Upper lobe of right lung (tissue), 1 donor: Measurements from ENCODE around the gene ZNF607. TPM values are rescaled to one million over a fixed set of nuclear protein-coding genes. Genes with fewer than 3 reads are reported as not detected.

ENCODE experiments used
- ATAC-seq: fragments of 200-7000 bp; cut with Tn5 transposase; one replicate; pipeline ENCODE4 v1.9.1; 2020; ENCODE audit warnings: mild to moderate bottlenecking, moderate library complexity
- DNase-seq: peaks from one replicate; pipeline ENCODE4 v3.0.0-alpha.2; 2020
- H3K27ac ChIP-seq: fragments of 200-600 bp; one replicate; pipeline ENCODE4 v1.8.0; 2022
- H3K27me3 ChIP-seq: fragments of 200-600 bp; one replicate; pipeline ENCODE4 v1.8.0; 2022; ENCODE audit warnings: mild to moderate bottlenecking
- H3K36me3 ChIP-seq: fragments of 200-600 bp; one replicate; pipeline ENCODE4 v1.8.0; 2022
- H3K4me1 ChIP-seq: fragments of 200-600 bp; one replicate; pipeline ENCODE4 v1.8.0; 2022
- H3K4me3 ChIP-seq: fragments of 200-600 bp; one replicate; pipeline ENCODE4 v1.8.0; 2022; ENCODE audit warnings: mild to moderate bottlenecking
- H3K9me3 ChIP-seq: fragments of 200-600 bp; one replicate; pipeline ENCODE4 v1.8.0; 2022
- CTCF ChIP-seq: fragments of 200-600 bp; IDR thresholded peaks from one replicate; pipeline ENCODE4 v1.8.0; 2022; ENCODE audit warnings: antibody characterized with exemption
- intact Hi-C: fragments of 100-400 bp; cut with DNase I; formaldehyde crosslinking; loops from one replicate; pipeline ENCODE4 v1.11.0; 2022
- total RNA-seq: library from RNA; stranded (reverse); fragmentation: NEBNext Ultra II Directional; extraction: Animal tissue kit (Norgen Biotek cat#: 25700); gene quantifications from one replicate; pipeline ENCODE4 v1.2.1, GENCODE V29; 2021
- donor health status: DM: no; HTN: yes; CAD: no; lungs with severe emphysema.

ZNF607 gene
- total RNA-seq, 1 donor from 2014 or later = 7.5 TPM

GRCh38 chr19:37718304-37718703, 1.3 kb downstream of the ZNF607 start:
- DNase-seq = no peak
- ATAC-seq = no peak
- H3K4me3 ChIP-seq = peak overlapping the region; percentile 94
- no peaks in the 10 kb centered on the region for H3K36me3 ChIP-seq
- no peaks in the 10 kb centered on the region for H3K9me3 ChIP-seq
- TF ChIP-seq CTCF = no peak
- H3K27ac ChIP-seq = no peak overlapping the region
- peaks cover 8% of the 10 kb centered on the region for H3K4me1 ChIP-seq
- intact Hi-C loops = no loop called here
- no peaks in the 10 kb centered on the region for H3K27me3 ChIP-seq

- no peaks in the 10 kb centered on the region for H3K27me3 ChIP-seq
- no peak for DNase-seq
- no peak overlapping the region for H3K27ac ChIP-seq
- TF ChIP-seq CTCF = no peak
- ATAC-seq = no peak
- no peaks in the 10 kb centered on the region for H3K36me3 ChIP-seq
- H3K9me3 ChIP-seq = no peaks in the 10 kb centered on the region
- intact Hi-C loops = no loop called here
- no peak overlapping the region for H3K4me3 ChIP-seq
- H3K4me1 ChIP-seq = peaks cover 8% of the 10 kb centered on the region
Measured at GRCh38 chr19:37716140-37716539, 3.4 kb downstream of the ZNF607 start.

- Histone ChIP-seq H3K36me3 (peaks cover 20% of the 10 kb centered on the region), H3K9me3 (no peaks in the 10 kb centered on the region), H3K27ac (no peak overlapping the region), H3K4me1 (no peaks in the 10 kb centered on the region), H3K27me3 (no peaks in the 10 kb centered on the region), H3K4me3 (no peak overlapping the region)
- DNase-seq (no peak), ATAC-seq (no peak)
- intact Hi-C loops = no loop called here
- TF ChIP-seq CTCF = no peak
Measured at GRCh38 chr19:37706052-37706605, 13.4 kb downstream of the ZNF607 start.

GRCh38 chr19:37699057-37699456, 20.5 kb downstream of the ZNF607 start:
- DNase-seq (no peak), ATAC-seq (no peak)
- H3K36me3 ChIP-seq = peaks cover 19% of the 10 kb centered on the region

GRCh38 chr19:37698216-37698615, 21.3 kb downstream of the ZNF607 start:
- intact Hi-C loops = no loop called here

More at GRCh38 chr19:37699057-37699456, 20.5 kb downstream of the ZNF607 start:
- H3K27ac ChIP-seq = no peak overlapping the region
- H3K27me3 ChIP-seq = no peaks in the 10 kb centered on the region
- H3K9me3 ChIP-seq = peaks cover 11% of the 10 kb centered on the region
- H3K4me3 ChIP-seq = no peak overlapping the region
- intact Hi-C loops = no loop called here
- H3K4me1 ChIP-seq = no peaks in the 10 kb centered on the region
- TF ChIP-seq CTCF = no peak

More at GRCh38 chr19:37698216-37698615, 21.3 kb downstream of the ZNF607 start:
- Histone ChIP-seq H3K36me3 (peaks cover 18% of the 10 kb centered on the region), H3K27ac (no peak overlapping the region), H3K4me1 (no peaks in the 10 kb centered on the region), H3K4me3 (no peak overlapping the region), H3K27me3 (no peaks in the 10 kb centered on the region), H3K9me3 (peaks cover 11% of the 10 kb centered on the region)
- no peak for DNase-seq
- no peak for TF ChIP-seq CTCF
- ATAC-seq = no peak
